Kidney glomerular epithelial cell (primary cell): ENCODE measurements around the gene SGO2.
A peak's percentile ranks its signal among the peaks of the same experiment; 100 is the strongest.
"Not testable (repeated sequence)": the region's sequence is repeated elsewhere in the genome, so short reads cannot be mapped to it uniquely, and the experiment has no call there.

Experiments
- DNase-seq: peaks from one replicate; lab custom pipeline; 2025; lab: John Stamatoyannopoulos, UW

The SGO2 gene

DNA sequence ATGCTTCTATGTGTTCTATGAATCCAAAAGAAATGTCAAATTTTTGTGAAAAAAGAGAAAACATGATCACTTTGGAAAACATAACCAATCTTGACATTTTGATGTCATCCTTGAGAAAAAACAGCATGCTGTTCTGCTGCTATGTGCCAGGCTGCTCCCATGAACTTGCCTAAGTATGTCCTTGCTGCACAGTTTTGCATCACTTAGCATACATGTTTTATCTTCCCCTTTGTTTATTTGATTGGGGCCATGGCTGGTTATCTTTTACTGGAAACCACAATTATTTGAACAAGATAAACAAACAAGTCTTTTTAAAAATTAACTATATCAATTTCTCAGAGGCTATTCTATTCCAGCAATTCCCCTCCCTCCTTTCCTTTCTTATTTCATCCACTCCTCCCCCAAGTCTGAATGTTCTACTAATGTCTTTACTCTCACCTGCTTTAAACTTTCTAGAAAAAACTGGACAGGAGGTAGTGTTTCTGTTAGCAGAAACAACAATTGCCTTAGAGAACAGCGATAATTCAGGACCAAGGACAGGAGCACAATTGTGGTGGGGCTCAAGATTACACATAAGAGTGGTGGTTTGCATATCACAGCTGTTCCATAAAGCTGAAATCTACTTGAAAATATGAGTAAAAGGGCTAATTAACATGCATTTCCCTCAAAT lies 66.5 kb downstream of the SGO2 start:
- peak; percentile 66 for DNase-seq

DNA sequence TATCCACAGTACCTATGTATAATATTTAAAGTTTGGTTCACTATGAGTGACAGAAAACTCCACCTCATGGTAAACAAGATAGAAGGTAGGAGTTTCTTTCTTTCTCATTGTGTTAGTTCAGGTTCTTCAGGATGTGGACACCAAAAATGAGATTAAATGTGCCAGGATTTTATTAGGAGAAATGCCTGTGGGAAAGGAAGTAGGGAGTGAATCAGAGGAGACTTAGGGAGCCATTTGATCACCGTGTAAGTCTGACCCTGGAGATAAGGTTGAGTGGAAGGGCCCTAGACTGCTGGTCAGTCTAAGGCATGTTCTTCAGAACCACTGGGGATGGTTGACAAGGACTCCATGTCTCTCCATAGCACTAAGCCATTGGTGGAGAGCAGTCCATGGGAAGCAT lies 67.9 kb downstream of the SGO2 start:
- DNase-seq: no peak

DNA sequence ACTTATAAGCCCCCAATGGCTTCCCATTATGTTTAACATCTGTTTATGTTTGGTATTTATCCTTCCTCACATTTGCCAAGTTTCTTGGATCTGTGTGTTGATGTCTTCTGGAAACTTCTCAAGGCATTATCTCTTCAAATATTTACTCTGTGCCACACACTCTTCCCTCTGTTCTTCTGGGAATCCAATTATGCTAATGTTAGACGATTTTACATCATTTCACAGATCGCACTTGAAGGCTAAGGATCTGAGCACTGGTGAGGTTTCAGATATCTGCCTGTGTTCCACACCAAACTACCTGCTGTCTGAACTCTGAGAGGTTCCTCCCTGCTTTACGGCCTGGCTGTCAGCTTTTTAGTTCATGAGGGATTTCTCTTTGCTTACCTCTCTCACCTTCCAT lies 69.9 kb downstream of the SGO2 start:
- DNase-seq: no peak

DNA sequence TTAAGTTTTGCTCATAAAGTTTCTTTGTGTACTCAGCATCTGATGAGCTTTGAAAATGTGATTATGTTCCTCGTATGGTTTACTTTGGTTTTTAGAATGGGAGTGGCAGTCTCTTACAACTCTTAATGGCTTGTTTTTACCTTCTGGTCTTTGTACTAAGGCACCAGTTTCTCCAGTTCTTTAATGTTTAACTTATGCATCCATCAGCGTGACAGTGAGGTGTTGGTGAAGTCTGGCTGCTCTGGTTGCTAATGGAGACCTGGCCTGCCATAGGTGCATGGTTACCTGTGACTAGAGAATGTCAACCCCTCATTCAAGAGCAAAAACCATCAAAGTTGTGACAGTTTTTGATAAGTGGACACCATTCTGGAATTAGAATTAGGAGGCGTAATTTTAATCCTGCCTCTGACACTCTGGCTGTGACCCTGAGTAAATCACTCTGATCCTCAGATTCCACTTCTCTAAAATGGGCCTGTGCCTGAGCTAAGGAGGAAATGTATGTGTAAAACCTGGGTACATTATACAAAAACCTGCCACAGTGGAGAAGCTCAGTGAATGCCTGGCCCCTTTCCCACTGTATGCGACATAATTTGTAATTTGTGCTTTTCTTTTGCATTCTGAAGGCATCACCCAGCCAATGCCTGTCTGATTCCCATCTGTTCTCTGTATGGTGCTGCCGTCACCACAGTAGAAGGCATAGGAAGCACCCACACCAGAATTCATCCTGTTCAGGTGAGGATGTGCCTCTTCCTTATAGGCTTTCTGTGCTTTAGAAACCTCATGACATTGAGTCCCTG lies 71.0 kb downstream of the SGO2 start:
- no peak for DNase-seq

DNA sequence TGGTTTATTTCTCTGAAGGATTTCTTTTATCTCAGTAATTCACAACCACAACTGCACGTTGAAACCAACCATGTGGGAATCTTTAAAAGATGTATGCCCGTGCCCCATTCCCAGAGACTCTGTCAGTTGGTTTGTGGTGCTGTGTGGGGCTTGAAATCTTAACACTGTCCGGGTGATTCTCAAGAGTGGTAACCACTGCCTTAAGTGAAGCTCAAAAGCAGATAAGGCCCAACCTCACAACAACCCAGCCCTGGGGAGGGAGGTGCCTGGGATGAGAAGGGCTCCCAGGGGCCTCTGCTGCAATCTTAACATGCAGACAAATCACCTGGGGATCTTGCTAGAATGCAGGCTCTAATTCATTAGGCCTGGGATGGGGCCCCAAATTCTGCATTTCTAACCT lies 73.2 kb downstream of the SGO2 start:
- DNase-seq: no peak

DNA sequence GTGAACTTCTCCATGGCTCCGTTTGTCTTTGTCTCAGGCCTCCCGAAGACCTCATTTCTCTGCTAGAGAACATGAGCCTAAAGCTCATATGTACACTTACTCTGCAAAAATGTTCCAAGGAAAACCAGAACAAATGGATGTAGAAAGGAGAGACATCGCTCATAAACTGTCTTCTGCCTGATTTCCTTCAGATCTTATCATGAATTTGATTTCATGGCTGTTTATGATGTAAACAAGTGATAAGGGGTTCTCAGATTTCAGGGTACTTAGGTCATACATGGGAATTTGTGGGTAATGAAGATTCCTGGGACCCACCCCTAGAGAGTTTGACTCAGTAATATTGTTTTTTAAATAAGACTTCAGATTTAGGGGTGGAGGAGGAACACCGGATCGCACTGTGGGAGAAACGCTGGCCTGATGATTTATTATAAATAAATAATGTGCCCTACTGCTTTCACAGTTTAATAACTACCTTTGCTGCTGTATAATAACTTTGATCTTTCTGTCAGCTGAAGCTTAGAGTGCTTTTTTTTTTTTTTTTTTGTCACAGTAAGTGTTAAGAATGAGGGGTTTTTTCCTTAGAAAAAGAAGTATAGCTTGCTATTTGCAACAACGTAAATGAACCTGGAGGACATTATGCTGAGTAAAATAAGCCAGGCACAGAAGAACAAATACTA lies 74.7 kb downstream of the SGO2 start:
- DNase-seq: peak; percentile 20

DNA sequence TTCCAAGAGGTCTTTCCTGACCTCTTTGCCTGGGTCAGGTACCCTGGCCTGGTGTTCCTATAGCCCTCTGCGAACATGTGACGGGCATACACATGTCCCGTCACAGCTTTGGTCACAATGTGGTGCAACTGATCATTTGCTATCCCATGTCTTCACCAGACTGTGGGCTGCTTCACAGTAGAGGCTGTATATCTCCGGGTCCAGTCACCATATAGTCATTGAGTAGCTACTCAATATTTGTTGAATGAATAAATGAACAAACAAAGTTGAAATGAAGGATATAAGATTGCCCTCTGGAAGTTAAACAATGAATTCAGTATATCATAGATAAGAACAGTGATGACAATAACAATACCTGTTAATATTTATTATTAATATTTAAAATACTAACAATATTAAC lies 76.6 kb downstream of the SGO2 start:
- no peak for DNase-seq

DNA sequence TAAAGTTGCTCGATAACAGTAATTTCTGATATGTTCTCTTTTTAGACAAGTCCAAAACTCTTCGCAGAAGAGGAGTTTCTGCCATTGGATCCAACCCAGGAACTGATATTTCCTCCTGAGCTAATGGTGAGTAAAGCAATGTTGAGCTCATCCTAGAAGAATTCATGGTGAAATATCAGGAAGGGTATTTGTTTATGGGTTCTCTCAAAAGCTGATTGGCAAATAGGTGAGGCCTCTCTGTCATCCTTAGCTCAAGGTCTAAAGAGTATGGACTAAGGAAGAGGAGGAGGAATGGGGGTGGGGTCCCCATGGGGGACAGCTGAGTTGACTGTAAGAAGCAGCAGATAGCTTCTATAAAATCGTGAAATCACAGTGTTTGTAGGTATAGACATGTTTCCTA lies 78.0 kb downstream of the SGO2 start:
- peak; percentile 63 for DNase-seq

DNA sequence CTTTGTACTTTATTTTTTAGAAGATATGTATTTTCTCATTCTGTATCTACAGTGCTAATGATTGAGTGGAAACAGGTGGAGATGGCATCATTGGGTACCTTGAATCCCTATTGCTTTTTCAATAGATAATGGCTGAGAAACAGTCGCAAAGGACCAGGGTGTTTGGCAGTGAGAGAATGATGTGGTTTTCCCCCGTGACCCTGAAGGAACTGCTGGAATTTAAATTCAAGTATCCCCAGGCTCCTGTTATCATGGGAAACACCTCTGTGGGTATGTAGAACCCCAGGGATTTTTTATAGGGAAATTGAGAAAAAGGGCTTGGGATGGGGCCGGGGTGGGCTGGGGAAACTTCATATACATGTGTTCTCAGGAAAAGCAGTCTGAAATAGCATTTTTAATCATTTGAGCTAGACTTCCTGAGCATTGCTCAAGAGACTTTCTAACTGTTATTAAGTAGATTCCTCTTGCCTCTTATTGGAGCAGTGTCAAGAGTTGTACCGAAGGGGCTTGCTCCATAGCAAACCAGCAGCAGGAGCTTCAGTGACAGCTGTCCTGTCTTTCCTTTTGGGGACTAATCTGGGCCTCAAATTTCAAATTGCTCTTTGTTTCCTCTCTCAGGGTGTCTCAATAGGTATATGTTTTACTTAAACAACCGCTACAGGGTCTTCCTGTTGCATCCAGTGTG lies 78.7 kb downstream of the SGO2 start:
- no peak for DNase-seq

DNA sequence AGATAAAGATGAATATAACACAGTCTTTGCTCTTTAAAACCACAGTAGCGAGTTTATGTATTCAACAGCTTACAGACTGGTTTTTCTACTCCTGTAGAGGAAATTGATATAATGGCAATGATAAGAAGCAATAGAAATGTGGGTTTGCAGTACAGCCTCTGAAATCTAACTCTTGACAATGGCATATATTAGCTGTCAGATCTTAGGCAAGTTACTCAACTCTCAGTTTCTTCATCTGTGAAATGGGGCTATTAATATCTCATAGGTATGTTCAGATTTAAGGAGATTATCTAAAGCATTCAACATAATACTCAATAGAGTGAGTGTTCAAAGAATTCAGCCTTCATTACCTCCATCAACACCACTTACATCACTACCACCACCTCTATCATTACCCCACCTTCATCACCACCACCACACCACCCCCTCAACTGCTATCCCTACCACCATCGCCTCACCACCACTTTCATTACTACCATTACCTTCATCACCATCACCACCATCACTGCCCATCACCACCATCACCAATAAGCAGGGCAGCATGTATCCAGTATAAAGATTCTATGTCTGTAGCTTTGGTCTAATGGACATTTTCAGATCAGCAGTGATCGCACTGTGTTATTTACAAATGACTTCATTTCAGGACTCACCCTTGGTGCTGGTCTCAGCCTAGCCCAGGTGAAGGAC lies 82.5 kb downstream of the SGO2 start:
- no peak for DNase-seq

DNA sequence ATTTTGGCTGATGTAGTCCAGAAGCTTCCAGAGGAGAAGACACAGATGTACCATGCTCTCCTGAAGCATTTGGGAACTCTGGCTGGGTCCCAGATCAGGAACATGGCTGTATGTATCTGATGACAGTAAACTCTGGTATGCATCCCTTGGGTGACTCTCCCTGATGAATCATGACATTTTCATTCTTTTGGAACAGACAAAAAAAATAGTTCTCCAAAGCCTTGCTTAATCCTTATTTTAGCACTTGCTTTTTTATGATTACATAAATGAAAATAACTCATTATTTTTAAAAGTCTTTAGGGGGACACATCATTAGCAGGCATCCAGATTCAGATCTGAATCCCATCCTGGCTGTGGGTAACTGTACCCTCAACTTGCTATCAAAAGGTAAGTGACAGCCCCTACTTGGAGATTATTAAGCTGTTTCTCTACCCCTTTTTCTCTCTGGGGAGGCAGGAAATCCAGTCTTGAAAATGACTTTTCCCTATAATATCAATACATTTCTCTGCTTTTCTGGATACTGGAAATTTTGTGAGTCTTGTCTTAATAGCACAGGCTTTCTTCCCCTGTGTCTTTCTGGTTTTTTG lies 83.1 kb downstream of the SGO2 start:
- DNase-seq: peak; percentile 88

DNA sequence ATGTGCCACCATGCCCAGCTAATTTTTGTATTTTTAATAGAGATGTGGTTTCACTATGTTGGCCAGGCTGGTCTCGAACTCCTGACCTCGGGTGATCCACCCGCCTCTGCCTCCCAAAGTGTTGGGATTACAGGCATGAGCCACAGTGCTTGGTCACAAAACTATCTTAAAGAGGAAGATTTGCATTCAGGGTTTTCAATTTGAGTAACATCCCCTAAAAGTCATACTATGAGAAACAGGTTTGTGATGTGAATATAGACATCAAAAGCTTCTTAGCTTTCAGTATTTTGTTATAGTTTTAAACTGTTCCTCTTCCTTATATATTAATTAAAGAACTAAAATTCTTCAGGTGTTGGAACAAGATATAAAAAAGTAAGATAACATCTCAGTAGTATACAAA lies 84.2 kb downstream of the SGO2 start:
- DNase-seq: not testable (repeated sequence)

DNA sequence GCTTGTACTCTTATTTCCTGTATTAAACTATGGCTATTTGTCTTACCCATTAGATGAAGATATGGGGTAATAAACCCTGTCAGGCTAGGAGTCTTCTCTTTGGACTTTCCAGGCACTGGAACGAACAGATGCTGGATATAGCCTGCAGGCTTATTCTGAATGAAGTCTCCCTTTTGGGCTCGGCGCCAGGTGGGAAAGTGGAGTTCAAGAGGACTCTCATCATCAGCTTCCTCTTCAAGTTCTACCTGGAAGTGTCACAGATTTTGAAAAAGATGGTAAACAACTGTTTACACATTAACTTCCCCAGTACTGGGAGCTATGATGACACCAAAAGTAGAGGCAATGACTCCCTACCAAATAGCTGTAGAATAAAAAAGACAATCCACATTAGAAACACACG lies 87.7 kb downstream of the SGO2 start:
- DNase-seq: no peak

DNA sequence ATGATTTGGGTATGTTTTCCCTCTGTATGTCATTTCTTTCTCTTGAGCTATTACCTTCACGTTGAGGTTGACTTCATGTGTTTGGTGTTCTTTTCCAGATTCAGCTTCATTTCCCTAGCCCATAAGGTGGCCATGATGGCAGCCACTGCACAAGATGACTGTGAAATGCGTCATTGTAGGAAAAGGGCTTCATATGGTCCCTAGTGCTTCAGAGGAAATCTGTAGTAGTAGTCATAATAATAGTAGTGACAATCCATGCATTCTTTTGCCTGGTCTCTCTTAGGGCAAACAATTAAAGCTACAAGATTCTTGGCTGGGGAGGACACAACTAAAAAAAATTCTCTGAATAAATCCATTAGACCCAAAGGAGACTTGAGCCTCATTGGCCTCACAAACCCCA lies 88.2 kb downstream of the SGO2 start:
- DNase-seq: no peak

DNA sequence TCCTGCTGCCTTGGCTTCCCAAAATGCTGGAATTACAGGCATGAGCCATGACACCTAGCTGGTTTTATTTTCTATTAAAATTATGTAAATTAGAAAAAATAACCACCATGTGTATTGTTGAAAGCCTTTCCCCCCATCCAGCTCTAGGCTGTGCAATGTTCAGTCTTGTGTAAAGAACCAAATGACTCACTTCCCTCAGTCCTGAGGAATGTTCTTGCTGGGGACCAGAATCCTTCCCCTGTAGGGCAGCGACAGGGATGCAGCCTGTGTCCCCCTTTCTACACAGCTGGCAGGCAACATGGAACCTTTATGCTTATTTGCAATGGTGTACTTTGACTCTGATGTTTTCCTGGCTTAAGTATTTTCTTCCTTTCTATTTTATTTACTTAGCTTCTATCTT lies 89.2 kb downstream of the SGO2 start:
- DNase-seq: peak; percentile 72

DNA sequence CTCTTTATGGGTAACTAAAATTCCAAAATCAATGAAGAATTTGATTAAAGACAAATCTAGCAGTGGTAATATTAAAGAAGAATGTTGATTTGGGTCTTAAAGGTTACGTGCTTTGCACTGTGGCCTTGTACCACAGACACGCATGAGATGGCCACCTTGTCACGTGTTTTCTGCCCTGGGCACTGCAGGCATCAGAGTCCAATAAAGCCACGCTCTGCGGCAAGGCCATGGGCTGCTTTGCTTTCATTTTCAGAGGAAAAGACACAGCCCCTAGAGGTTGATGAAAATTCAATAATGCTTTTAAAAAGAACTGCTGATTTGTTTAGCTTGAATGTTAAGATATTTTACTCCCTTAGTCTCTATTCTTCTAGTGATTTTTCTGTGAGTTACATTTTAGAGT lies 90.2 kb downstream of the SGO2 start:
- DNase-seq: no peak

DNA sequence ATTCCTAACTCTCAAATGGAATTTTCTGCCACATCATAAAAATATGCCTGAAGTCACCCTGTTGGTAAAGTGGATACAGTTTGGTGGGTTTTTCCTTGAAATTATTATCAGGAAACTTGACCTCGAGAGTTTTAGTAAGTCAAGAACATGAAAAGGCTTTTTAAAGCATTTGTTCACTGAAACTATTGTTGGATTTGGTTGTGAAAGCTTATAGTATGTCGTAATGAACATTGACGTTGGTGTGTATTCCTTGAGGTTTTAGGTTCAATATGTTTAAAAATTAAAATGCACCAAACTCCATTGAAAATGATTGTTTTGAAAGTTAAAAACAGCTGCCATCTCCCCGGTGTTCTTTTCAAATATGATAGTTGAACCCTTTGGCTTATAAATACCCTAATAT lies 90.6 kb downstream of the SGO2 start:
- DNase-seq: no peak

DNA sequence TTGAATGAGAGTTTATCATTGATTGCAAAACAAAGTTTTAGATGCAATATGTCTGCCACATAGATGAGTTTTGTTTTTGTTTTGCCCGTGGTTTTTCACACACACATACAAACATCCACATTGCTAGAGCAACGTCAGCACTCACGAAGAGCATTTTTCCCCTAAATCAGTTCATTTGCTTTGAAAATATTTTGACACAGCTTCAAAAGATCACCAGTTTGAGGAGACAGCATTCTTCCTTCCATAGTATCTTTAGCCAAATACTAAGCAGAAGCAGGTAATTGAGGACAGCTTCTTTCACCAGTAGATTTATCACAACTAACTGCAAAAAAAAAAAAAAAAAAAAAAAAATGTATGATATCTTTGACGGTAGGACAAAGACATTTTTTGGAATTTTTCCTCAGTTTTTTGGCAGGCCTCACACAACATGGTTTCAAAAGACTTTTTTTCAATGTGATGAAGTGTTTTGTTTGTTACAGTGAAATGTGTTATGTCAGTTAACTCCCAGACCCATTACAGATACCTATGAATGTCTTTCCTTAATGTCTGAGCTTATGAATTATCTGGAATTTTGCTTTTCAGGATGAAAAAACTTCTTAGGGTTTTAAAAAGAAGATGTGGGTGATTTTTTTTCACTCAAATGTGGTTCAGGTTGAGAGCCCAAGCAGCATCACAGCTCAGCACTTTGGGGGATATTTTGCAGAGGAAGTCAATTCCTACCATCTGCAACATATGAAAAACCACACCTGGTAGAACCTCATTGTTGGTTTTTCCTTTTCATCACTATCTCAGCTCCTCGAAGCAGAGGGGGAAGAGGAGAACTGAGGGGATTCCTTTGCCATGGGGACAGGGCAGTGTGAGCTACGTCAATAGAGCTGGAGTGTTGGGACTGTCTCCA lies 91.4 kb downstream of the SGO2 start:
- DNase-seq: no peak

DNA sequence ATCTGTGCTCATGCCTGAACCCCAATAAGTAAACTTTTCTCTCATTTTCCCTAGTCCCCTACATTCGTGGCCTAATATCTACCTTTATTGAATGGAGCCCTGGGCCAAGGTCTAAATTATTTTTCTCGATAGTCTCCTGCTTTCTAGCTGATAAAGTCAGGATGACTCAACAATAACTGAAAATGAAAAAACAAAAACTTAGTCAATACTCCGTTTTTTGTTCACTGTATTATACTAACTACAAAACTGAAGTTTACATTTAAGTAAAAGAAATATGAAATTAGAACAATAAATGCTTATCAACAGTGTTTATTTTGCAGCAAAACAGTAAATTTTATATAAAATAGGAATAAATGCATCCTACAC lies 92.0 kb downstream of the SGO2 start:
- no peak for DNase-seq

DNA sequence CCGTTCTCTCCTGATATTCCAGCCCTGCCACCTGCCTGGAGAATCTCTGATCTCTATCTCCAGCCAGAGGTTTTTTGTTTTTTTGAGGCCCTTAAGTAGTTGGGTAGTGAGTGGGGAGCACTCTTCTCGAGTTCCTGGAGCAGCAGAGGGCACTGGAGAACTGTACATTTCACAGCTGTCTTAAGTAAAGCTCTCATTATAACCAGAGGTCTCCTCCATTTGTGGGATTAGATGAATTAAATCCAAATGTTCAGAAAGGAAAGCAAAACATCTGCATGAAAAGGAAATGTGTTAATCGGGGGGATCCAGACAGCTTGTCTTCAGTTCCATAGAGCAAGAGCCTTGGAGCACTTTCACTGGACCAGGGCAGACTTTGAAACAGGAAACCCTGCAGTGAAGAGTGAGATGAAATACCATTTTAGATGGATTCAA lies 92.6 kb downstream of the SGO2 start:
- DNase-seq: no peak

DNA sequence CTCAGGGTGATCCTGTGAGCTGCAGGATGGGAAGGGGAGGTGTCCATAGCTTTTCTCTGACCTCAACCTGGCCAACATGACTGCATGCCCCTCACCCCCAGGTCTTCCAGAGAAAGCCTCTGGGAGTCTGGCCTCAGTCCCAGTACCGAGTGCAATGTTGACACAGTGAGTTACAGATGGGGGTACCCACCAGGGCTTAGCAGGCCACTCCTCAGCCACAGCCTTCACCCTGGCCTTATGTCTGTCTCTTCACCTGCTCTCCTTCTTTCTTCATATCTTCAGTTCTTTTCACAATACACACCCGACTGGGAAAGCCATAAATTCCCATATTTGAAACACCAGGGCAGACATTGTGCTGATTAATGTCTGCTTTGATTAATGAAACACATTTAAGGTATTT lies 93.3 kb downstream of the SGO2 start:
- DNase-seq: no peak
